ENCODE measurements around the gene NUP62. TPM values are rescaled to one million over a fixed set of nuclear protein-coding genes. Genes with fewer than 3 reads are reported as not detected.

The NUP62 gene
- total and polyA plus RNA-seq, 2 of the 8 experiments (the other 6 are each of a cell fraction or from before 2014, with no cell fraction given) = 50.0 to 107 TPM

DNA sequence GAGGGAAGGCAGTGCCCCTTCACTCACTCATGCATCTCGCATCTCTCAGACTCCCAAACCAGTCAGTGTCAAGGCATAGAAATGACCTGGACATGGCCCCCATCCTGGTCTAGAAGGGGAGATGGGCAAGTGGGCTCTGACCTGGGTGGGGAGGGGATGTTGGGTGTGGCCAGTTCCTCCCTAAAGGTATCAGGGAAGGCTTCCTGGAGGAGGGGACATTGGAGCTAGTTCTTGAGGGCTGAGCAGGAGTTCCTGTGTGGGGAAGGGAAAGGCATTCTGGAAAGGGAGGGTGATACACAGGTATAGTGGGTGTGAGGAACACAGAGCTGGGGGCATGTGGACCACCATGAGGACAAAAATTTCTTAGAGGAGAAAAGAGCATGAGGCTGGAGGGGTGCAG lies 36.6 kb downstream of the NUP62 start (continued):
- TF ChIP-seq ATF2 (IDR thresholded peaks at IDR 0.05; ENCODE audit: low read length) (no peak), ATF3 (IDR thresholded peaks at IDR 0.05; ENCODE audit: insufficient read depth, low read depth, low read length) (no peak), SP2 (IDR thresholded peaks at IDR 0.05; ENCODE audit: low read length) (no peak), KDM1A (IDR thresholded peaks at IDR 0.05; ENCODE audit: borderline replicate concordance, low read length) (no peak), SP4 (IDR thresholded peaks at IDR 0.05; ENCODE audit: low read length) (no peak), POLR2AphosphoS5 (IDR thresholded peaks at IDR 0.05; ENCODE audit: low read depth, low read length) (no peak)

All from H1 (cell line).